Measurements from ENCODE around the gene SSR1.

- TF ChIP-seq, protein P1, sequence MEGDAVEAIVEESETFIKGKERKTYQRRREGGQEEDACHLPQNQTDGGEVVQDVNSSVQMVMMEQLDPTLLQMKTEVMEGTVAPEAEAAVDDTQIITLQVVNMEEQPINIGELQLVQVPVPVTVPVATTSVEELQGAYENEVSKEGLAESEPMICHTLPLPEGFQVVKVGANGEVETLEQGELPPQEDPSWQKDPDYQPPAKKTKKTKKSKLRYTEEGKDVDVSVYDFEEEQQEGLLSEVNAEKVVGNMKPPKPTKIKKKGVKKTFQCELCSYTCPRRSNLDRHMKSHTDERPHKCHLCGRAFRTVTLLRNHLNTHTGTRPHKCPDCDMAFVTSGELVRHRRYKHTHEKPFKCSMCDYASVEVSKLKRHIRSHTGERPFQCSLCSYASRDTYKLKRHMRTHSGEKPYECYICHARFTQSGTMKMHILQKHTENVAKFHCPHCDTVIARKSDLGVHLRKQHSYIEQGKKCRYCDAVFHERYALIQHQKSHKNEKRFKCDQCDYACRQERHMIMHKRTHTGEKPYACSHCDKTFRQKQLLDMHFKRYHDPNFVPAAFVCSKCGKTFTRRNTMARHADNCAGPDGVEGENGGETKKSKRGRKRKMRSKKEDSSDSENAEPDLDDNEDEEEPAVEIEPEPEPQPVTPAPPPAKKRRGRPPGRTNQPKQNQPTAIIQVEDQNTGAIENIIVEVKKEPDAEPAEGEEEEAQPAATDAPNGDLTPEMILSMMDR (IDR thresholded peaks at IDR 0.05; ENCODE audit: poor library complexity, severe bottlenecking) = no peak
- no peak for TF ChIP-seq RAD21 (conservative IDR thresholded peaks at IDR 0.05)
- TF ChIP-seq EZH2 (IDR thresholded peaks at IDR 0.05; ENCODE audit: borderline replicate concordance, insufficient read depth, low read length, poor library complexity, severe bottlenecking) = no peak
- TF ChIP-seq POLR2AphosphoS5 (IDR thresholded peaks at IDR 0.05) = no peak
- TF ChIP-seq REST (IDR thresholded peaks at IDR 0.05; ENCODE audit: borderline replicate concordance) = no peak
- no peak for TF ChIP-seq EP300 (conservative IDR thresholded peaks at IDR 0.05; ENCODE audit: poor library complexity, severe bottlenecking)
- no peak for TF ChIP-seq TAF1 (IDR thresholded peaks at IDR 0.05; ENCODE audit: low read depth)
Observed at GRCh38 chr6:7235712-7236305, 77.2 kb downstream of the SSR1 start.

Data from neural cell (in vitro differentiated cells).